SK-N-MC (cell line): ENCODE measurements around the gene POLR2C.

Source experiments
- EZH2 ChIP-seq: fragments of 200-600 bp; sonication (generic); IDR thresholded peaks from one replicate; pipeline ENCODE4 v1.6.1; 2017; ENCODE audit warnings: antibody characterized with exemption
- POLR2AphosphoS5 ChIP-seq: IDR thresholded peaks from 2 replicates; pipeline ENCODE4 v1.6.1; 2012; ENCODE audit warnings: mild to moderate bottlenecking, low read depth, low read length, borderline replicate concordance

DNA sequence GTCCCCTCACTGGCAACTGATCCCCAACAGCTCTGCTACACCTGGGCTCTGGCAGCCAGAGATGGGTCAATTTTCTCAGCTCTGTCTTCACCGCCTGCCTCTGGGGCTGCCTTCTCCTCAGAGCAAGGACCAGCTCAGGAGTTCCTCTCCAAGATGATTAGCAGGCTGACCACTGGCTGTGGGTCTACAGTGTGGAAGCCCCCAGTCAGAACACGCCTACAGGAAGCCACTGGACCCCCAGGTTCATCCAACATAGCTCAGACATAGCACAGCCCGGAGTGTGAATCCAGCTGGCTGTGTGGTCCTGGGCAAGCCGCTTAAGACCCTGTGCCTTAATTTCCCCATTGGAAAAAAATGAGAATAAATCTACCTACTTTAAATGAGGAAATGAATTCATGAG, 18.9 kb downstream of the POLR2C start:
- TF ChIP-seq POLR2AphosphoS5 = no peak
- no peak for TF ChIP-seq EZH2
